Liver (tissue), 9 donors: ENCODE measurements around the gene RIC1. TPM values are rescaled to one million over a fixed set of nuclear protein-coding genes. Genes with fewer than 3 reads are reported as not detected.

Source experiments
- DNase-seq: peaks from one replicate; pipeline ENCODE4 v3.0.0-alpha.2; 2017; ENCODE audit warnings: low spot score
- H3K27ac ChIP-seq, 2 donors: one replicate each; pipeline ENCODE4 v1.7.0; 2013; ENCODE audit warnings: inconsistent platforms in 2 of 2, low read length in 2 of 2, control low read depth in 1 of 2, low read depth in 1 of 2, mild to moderate bottlenecking in 1 of 2
- H3K27me3 ChIP-seq, 4 donors: one replicate each; pipeline versions ENCODE4 v1.6.1 to v1.7.0; 2013; ENCODE audit warnings: low read length in 3 of 4, inconsistent platforms in 1 of 4, mild to moderate bottlenecking in 1 of 4, moderate library complexity in 1 of 4; ENCODE audit not compliant: control insufficient read depth in 4 of 4, insufficient read depth in 4 of 4
- H3K36me3 ChIP-seq, 4 donors: one replicate each; pipeline versions ENCODE4 v1.6.1 to v1.7.0; 2013; ENCODE audit warnings: low read length in 3 of 4, mild to moderate bottlenecking in 3 of 4, low read depth in 1 of 4, moderate library complexity in 1 of 4; ENCODE audit not compliant: control insufficient read depth in 4 of 4, insufficient read depth in 3 of 4
- H3K4me1 ChIP-seq, 4 donors: one replicate each; pipeline versions ENCODE4 v1.6.1 to v1.7.0; 2013; ENCODE audit warnings: low read length in 3 of 4, mild to moderate bottlenecking in 3 of 4, moderate library complexity in 1 of 4; ENCODE audit not compliant: control insufficient read depth in 4 of 4, insufficient read depth in 4 of 4
- H3K4me3 ChIP-seq, 3 donors: one replicate each; pipeline versions ENCODE4 v1.6.1 to v1.7.0; 2013; ENCODE audit warnings: low read length in 3 of 3, control low read depth in 1 of 3, low read depth in 1 of 3, mild to moderate bottlenecking in 1 of 3
- H3K9ac ChIP-seq, 2 donors: one replicate each; pipeline ENCODE4 v1.7.0; 2013; ENCODE audit warnings: low read length in 2 of 2, mild to moderate bottlenecking in 2 of 2, moderate library complexity in 2 of 2, control low read depth in 1 of 2, low read depth in 1 of 2
- H3K9me3 ChIP-seq, 4 donors: one replicate each; pipeline versions ENCODE4 v1.6.1 to v1.7.0; 2013; ENCODE audit warnings: low read length in 3 of 4; ENCODE audit not compliant: control insufficient read depth in 4 of 4
- ATF3 ChIP-seq: IDR thresholded peaks from 2 replicates; pipeline ENCODE4 v1.6.1; 2016; ENCODE audit warnings: antibody characterized with exemption
- CTCF ChIP-seq: fragments of 150-350 bp; IDR thresholded peaks from 2 replicates; pipeline ENCODE4 v1.5.1; 2017; ENCODE audit warnings: improper control_type of control experiment, low read depth, low read length; ENCODE audit not compliant: missing input control
- EGR1 ChIP-seq, 2 donors: IDR thresholded peaks; 2 replicates each; pipeline ENCODE4 v1.6.1; 2016 to 2018; ENCODE audit warnings: antibody characterized with exemption in 2 of 2, low read depth in 2 of 2
- FOXA1 ChIP-seq: IDR thresholded peaks from 2 replicates; pipeline ENCODE4 v1.6.1; 2016; ENCODE audit warnings: antibody characterized with exemption
- FOXA2 ChIP-seq: IDR thresholded peaks from 2 replicates; pipeline ENCODE4 v1.6.1; 2016; ENCODE audit warnings: antibody characterized with exemption
- GABPA ChIP-seq, 2 donors: IDR thresholded peaks in 1 of 2; conservative IDR thresholded peaks in 1 of 2; 2 replicates each; pipeline ENCODE4 v1.6.1; 2016; ENCODE audit warnings: antibody characterized with exemption in 2 of 2, mild to moderate bottlenecking in 1 of 2, moderate library complexity in 1 of 2
- HNF4A ChIP-seq, 2 donors: conservative IDR thresholded peaks; 2 replicates each; pipeline ENCODE4 v1.6.1; 2016; ENCODE audit warnings: antibody characterized with exemption in 2 of 2, mild to moderate bottlenecking in 2 of 2
- HNF4G ChIP-seq: IDR thresholded peaks from 2 replicates; pipeline ENCODE4 v1.6.1; 2016; ENCODE audit warnings: antibody characterized with exemption
- JUND ChIP-seq, 2 donors: IDR thresholded peaks; 2 replicates each; pipeline ENCODE4 v1.6.1; 2016; ENCODE audit warnings: antibody characterized with exemption in 2 of 2
- MAX ChIP-seq: IDR thresholded peaks from 2 replicates; pipeline ENCODE4 v1.6.1; 2016; ENCODE audit warnings: antibody characterized with exemption
- REST ChIP-seq: IDR thresholded peaks from 2 replicates; pipeline ENCODE4 v1.6.1; 2016; ENCODE audit warnings: antibody characterized with exemption, mild to moderate bottlenecking
- RXRA ChIP-seq, 2 donors: IDR thresholded peaks; 2 replicates each; pipeline ENCODE4 v1.6.1; 2017 to 2018; ENCODE audit warnings: antibody characterized with exemption in 2 of 2, mild to moderate bottlenecking in 1 of 2
- SP1 ChIP-seq: IDR thresholded peaks from 2 replicates; pipeline ENCODE4 v1.6.1; 2018; ENCODE audit warnings: antibody characterized with exemption, mild to moderate bottlenecking
- TAF1 ChIP-seq: conservative IDR thresholded peaks from 2 replicates; pipeline ENCODE4 v1.6.1; 2016; ENCODE audit warnings: antibody characterized with exemption, mild to moderate bottlenecking
- YY1 ChIP-seq: IDR thresholded peaks from 2 replicates; pipeline ENCODE4 v1.6.1; 2016; ENCODE audit warnings: antibody characterized with exemption, mild to moderate bottlenecking
- WGBS: extraction: QIAGEN DNeasy Blood & Tissue Kit; methylation state at CpG from one replicate; pipeline ENCODE4 v1.1.7; 2013; 5-methylcytosine and 5-hydroxymethylcytosine counted together
- polyA plus RNA-seq, 2 donors: library from polyadenylated mRNA; stranded (reverse) in 1 of 2; unstranded in 1 of 2; fragments of 200-250 nt in 1 of 2; fragments of >200 nt in 1 of 2; fragmentation: Nextera tagmentation in 1 of 2; extraction: Ambion mirVana in 1 of 2; gene quantifications; one replicate each; pipeline versions ENCODE4 v1.2.1 to v1.2.3, GENCODE V29; 2013 to 2015
- total RNA-seq, 2 donors: library from RNA; depleted of rRNA; stranded (reverse); fragments of >200 nt; gene quantifications; one replicate each; pipeline ENCODE4 v1.2.3, GENCODE V29; 2014
- donor health status: healthy.
- donor health status: healthy.
- donor health status: healthy.
- donor health status: healthy.
- donor health status: healthy.

The RIC1 gene
- total and polyA plus RNA-seq, 4 donors, result 4.1 to 25.8 (median 9.8) TPM

GRCh38 chr9:5684101-5684500, 55.2 kb downstream of the RIC1 start:
- no peak for TF ChIP-seq GABPA (IDR thresholded peaks at IDR 0.05 in 1 of 2, conservative IDR thresholded peaks at IDR 0.05 in 1 of 2)
- Histone ChIP-seq H3K9ac (no peak overlapping the region), H3K4me1 (no peaks in the 10 kb centered on the region), H3K9me3 (no peaks in the 10 kb centered on the region), H3K27me3 (no peaks in the 10 kb centered on the region), H3K36me3 (no peaks in the 10 kb centered on the region), H3K4me3 (no peak overlapping the region), H3K27ac (no peak overlapping the region)
- DNase-seq, result no peak
- WGBS, result 99% methylated on average over 6 of the region's 7 CpGs

GRCh38 chr9:5688109-5688508, 59.2 kb downstream of the RIC1 start:
- Histone ChIP-seq H3K9me3 (no peaks in the 10 kb centered on the region), H3K4me3 (no peak overlapping the region), H3K27ac (no peak overlapping the region), H3K27me3 (no peaks in the 10 kb centered on the region), H3K36me3 (no peaks in the 10 kb centered on the region), H3K4me1 (no peaks in the 10 kb centered on the region), H3K9ac (no peak overlapping the region)
- TF ChIP-seq RXRA (IDR thresholded peaks at IDR 0.05), result no peak
- TF ChIP-seq MAX, result no peak
- no peak for TF ChIP-seq SP1
- no peak for TF ChIP-seq EGR1 (IDR thresholded peaks at IDR 0.05; ENCODE audit: low read depth in 2 of 2)
- TF ChIP-seq CTCF, result no peak
- TF ChIP-seq YY1, result no peak
- no peak for TF ChIP-seq JUND (IDR thresholded peaks at IDR 0.05)
- no peak for TF ChIP-seq GABPA (IDR thresholded peaks at IDR 0.05 in 1 of 2, conservative IDR thresholded peaks at IDR 0.05 in 1 of 2)
- no peak for TF ChIP-seq HNF4A (conservative IDR thresholded peaks at IDR 0.05)
- no peak for TF ChIP-seq ATF3
- TF ChIP-seq HNF4G, result no peak
- TF ChIP-seq REST, result no peak
- TF ChIP-seq TAF1, result no peak
- TF ChIP-seq FOXA2, result no peak
- WGBS, result 41% methylated on average over 1 of the region's 1 CpG
- DNase-seq, result no peak

- H3K9ac ChIP-seq, result no peak overlapping the region
- no peaks in the 10 kb centered on the region for H3K9me3 ChIP-seq
- 91% methylated on average over 1 of the region's 1 CpG for WGBS
- DNase-seq, result no peak
- H3K27me3 ChIP-seq, result no peaks in the 10 kb centered on the region
- H3K4me1 ChIP-seq, result no peaks in the 10 kb centered on the region
- TF ChIP-seq FOXA1, result no peak
- TF ChIP-seq FOXA2, result no peak
- no peak for TF ChIP-seq REST
- no peaks in the 10 kb centered on the region for H3K36me3 ChIP-seq
- no peak overlapping the region for H3K4me3 ChIP-seq
- no peak overlapping the region for H3K27ac ChIP-seq
Observed at GRCh38 chr9:5690278-5690677, 61.4 kb downstream of the RIC1 start.
